HepG2 (cell line): ENCODE results near the gene TRAPPC4. TPM values are rescaled to one million over a fixed set of nuclear protein-coding genes. Genes with fewer than 3 reads are reported as not detected.

Source experiments
- BORCS8-MEF2B ChIP-seq: sonication (generic); formaldehyde crosslinking; IDR thresholded peaks from 2 replicates; pipeline ENCODE4 v1.8.0; 2022; ENCODE audit warnings: mild to moderate bottlenecking, missing genetic modification reagents
- FOXK2 ChIP-seq: fragments of 450-650 bp; IDR thresholded peaks from 2 replicates; pipeline ENCODE4 v1.6.1; 2016
- GABPA ChIP-seq, 2 experiments: IDR thresholded peaks; 2 replicates each; pipeline ENCODE4 v1.6.1; 2011 to 2016; ENCODE audit warnings: low read depth in 2 of 2, low read length in 1 of 2, missing biosample characterization in 1 of 2, missing genetic modification characterization in 1 of 2
- HNF1A ChIP-seq, 2 experiments: sonication (generic) in 1 of 2; formaldehyde crosslinking in 1 of 2; IDR thresholded peaks; 2 replicates each; pipeline versions ENCODE4 v1.4.0 to v1.6.1; 2016 to 2020; ENCODE audit warnings: borderline replicate concordance in 1 of 2, low read depth in 1 of 2, mild to moderate bottlenecking in 1 of 2, missing genetic modification reagents in 1 of 2
- KLF15 ChIP-seq: sonication (generic); formaldehyde crosslinking; IDR thresholded peaks from 2 replicates; pipeline ENCODE4 v1.8.1; 2023; ENCODE audit warnings: borderline replicate concordance, mild to moderate bottlenecking, inconsistent platforms, missing genetic modification reagents, mixed read lengths
- NFAT5 ChIP-seq: sonication (generic); formaldehyde crosslinking; IDR thresholded peaks from 2 replicates; pipeline ENCODE4 v1.4.0; 2020; ENCODE audit warnings: missing genetic modification reagents
- NFATC3 ChIP-seq: sonication (generic); formaldehyde crosslinking; IDR thresholded peaks from 2 replicates; pipeline ENCODE4 v1.5.1; 2020; ENCODE audit warnings: mild to moderate bottlenecking, missing genetic modification reagents
- REST ChIP-seq, 2 experiments: IDR thresholded peaks; 2 replicates each; pipeline ENCODE4 v1.6.1; 2011 to 2012; ENCODE audit warnings: low read length in 2 of 2, borderline replicate concordance in 1 of 2, low read depth in 1 of 2, mild to moderate bottlenecking in 1 of 2, moderate library complexity in 1 of 2
- SATB2 ChIP-seq: sonication (generic); formaldehyde crosslinking; IDR thresholded peaks from 2 replicates; pipeline ENCODE4 v1.5.0; 2020; ENCODE audit warnings: missing genetic modification reagents
- SUZ12 ChIP-seq: fragments of 150-350 bp; IDR thresholded peaks from 2 replicates; pipeline ENCODE4 v1.6.1; 2014; ENCODE audit warnings: low read depth, low read length
- TEAD3 ChIP-seq: optimal IDR thresholded peaks from 2 replicates; pipeline ENCODE3; 2016; ENCODE audit warnings: borderline replicate concordance
- ZBTB2 ChIP-seq: sonication (generic); formaldehyde crosslinking; IDR thresholded peaks from 2 replicates; pipeline ENCODE4 v1.8.0; 2022; ENCODE audit warnings: low read depth, missing genetic modification reagents
- ZNF121 ChIP-seq: sonication (generic); formaldehyde crosslinking; IDR thresholded peaks from 2 replicates; pipeline ENCODE4 v1.5.0; 2020; ENCODE audit warnings: mild to moderate bottlenecking, missing genetic modification reagents
- polyA plus RNA-seq, 8 experiments: library from polyadenylated mRNA; depleted of rRNA in 3 of 8; stranded (reverse) in 7 of 8; unstranded in 1 of 8; fragments of >200 nt; fragmentation: Illumina TruSeq in 4 of 8; extraction: Trizol in 4 of 8; gene quantifications; 2 replicates each; pipeline versions ENCODE4 v1.2.1 to v1.2.3, GENCODE V29; 2011 to 2016; ENCODE audit warnings: low read depth in 4 of 8, missing spikeins in 1 of 8, mixed read lengths in 1 of 8; ENCODE audit not compliant: insufficient read depth in 1 of 8
- total RNA-seq, 5 experiments: library from RNA; depleted of rRNA; stranded (reverse); fragments of >200 nt; fragmentation: Illumina TruSeq; extraction: Trizol; gene quantifications; 2 replicates each; pipeline ENCODE4 v1.2.3, GENCODE V29; 2016; ENCODE audit warnings: low read depth in 1 of 5

The TRAPPC4 gene
- total and polyA plus RNA-seq, 2 of the 13 experiments (the other 11 are each of a cell fraction or from before 2014, with no cell fraction given) = 97.4 to 140 TPM

GRCh38 chr11:119030329-119031047 is 11.9 kb downstream of the TRAPPC4 start, which contains the start of gene SLC37A4 (continued):
- no peak for TF ChIP-seq HNF1A (IDR thresholded peaks at IDR 0.05; ENCODE audit: low read depth)
- TF ChIP-seq HNF1A (CRISPR knock-in tag; IDR thresholded peaks at IDR 0.05; ENCODE audit: borderline replicate concordance) = peak; percentile 56; the same call in 1 of the 2 replicates
- peak; percentile 69; the same call in 1 of the 2 replicates for TF ChIP-seq KLF15 (CRISPR knock-in tag)
- peak; percentile 95 for TF ChIP-seq TEAD3 (CRISPR knock-in tag)
- no peak for TF ChIP-seq FOXK2
- no peak for TF ChIP-seq GABPA (IDR thresholded peaks at IDR 0.05; ENCODE audit: low read depth, low read length)
- peak; percentile 69; the same call in 1 of the 2 replicates for TF ChIP-seq GABPA (CRISPR knock-in tag; IDR thresholded peaks at IDR 0.05; ENCODE audit: low read depth)
- no peak for TF ChIP-seq NFATC3 (CRISPR knock-in tag)
- peak; percentile 35; the same call in 1 of the 2 replicates for TF ChIP-seq ZNF121 (CRISPR knock-in tag)
- no peak for TF ChIP-seq SUZ12
- peak; percentile 62; the same call in 1 of the 2 replicates for TF ChIP-seq SATB2
- TF ChIP-seq REST (IDR thresholded peaks at IDR 0.05; ENCODE audit: borderline replicate concordance in 1 of 2, low read depth in 1 of 2, low read length in 2 of 2) = no peak
- no peak for TF ChIP-seq ZBTB2
- peak; percentile 77; the same call in 1 of the 2 replicates for TF ChIP-seq NFAT5
- peak; percentile 88; the same call in 1 of the 2 replicates for TF ChIP-seq BORCS8-MEF2B
